ENCODE results near the gene CRTC1. TPM values are rescaled to one million over a fixed set of nuclear protein-coding genes. Genes with fewer than 3 reads are reported as not detected.

Gene CRTC1, protein sequence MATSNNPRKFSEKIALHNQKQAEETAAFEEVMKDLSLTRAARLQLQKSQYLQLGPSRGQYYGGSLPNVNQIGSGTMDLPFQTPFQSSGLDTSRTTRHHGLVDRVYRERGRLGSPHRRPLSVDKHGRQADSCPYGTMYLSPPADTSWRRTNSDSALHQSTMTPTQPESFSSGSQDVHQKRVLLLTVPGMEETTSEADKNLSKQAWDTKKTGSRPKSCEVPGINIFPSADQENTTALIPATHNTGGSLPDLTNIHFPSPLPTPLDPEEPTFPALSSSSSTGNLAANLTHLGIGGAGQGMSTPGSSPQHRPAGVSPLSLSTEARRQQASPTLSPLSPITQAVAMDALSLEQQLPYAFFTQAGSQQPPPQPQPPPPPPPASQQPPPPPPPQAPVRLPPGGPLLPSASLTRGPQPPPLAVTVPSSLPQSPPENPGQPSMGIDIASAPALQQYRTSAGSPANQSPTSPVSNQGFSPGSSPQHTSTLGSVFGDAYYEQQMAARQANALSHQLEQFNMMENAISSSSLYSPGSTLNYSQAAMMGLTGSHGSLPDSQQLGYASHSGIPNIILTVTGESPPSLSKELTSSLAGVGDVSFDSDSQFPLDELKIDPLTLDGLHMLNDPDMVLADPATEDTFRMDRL
- polyA plus RNA-seq: 1.7 TPM

DNA sequence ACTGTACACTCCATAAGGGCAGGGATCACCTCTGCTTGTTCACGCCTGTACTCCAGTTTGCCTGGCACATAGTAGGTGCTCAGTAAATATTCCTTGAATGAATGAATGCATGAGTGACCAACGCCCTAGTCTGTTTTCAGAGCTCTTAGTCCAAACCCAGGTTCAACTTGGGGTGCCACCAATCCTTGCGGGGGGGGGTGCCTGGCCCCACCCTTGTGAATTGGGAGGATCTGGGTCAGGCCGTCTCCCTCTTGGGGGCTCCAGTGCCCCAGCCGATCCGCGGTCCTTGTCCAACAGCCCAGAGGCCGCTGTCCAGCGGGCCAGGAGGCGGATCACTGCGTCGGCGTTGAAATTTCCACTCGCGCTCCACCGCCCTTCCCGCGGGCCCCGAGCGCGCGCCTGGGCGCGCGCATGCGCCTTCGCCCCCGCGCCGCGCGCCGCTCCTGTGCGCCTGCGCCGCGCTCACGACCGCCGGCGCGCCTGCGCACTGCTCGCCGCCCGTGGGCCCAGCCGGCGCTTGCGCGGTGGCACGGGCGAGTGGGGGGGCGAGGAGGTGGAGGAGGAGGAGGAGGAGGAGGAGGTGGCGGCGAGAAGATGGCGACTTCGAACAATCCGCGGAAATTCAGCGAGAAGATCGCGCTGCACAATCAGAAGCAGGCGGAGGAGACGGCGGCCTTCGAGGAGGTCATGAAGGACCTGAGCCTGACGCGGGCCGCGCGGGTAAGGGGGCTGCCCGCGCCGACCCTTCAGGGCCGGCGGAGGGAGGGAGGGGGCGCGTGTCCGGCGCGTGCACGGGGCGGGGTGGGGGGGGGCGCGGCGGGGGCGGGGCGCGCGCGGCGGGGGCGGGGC is at the start of gene CRTC1:
CRTC1 (plus strand) TSS at position 572 of the 849 bp plus-strand sequence; CDS start at position 595, 23 bp downstream.
- no peaks in the 10 kb centered on the region for H3K9me3 Mint-ChIP-seq
- H3K4me1 Mint-ChIP-seq: peaks cover 0 to 14% (median 13%) of the 10 kb centered on the region in 3 donors
- H3K27me3 Mint-ChIP-seq: no peaks in the 10 kb centered on the region
- peak within 1 kb of the TSS; percentile 76 to 95 (median 89) for H3K27ac Mint-ChIP-seq
- peak within 1 kb of the TSS; percentile 26 to 96 (median 90) for H3K4me3 Mint-ChIP-seq
- peaks cover 2% of the 10 kb centered on the region for H3K36me3 Mint-ChIP-seq

DNA sequence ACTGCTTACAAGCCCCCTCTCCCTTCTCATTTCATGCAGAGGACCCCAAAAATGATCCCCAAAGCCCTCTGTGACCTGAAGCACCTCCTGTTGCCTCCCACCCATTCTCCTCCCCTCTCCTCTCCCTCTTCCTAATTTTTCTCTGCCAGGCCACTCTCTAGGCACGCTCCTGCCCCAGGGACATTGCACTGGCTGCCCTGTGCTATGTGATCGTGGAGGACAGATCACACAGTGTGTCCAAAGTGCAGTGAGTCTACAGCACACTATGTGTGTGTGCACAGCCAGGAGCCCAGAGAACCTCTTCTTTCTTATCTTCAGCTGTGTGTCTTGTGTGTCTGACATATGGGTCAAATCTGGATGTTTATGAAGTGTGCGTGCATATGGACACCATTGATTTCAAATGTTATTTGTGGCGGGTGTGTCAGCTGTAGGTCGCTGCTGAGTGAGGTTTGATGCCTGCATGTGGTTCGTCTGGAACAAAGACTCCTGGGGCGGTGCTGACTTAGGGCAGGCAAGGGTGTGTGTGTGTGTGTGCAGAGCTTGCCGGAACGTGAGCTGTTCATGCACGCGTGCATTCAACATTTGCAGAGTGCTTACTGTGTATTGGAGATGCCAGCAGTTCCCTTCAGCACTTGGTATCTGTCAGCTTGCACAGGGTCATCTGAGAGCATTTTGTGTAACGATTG is 48.7 kb upstream of the CRTC1 start:
- peak overlapping the region in 3 of 4 donors; percentile 29 to 67 (median 44) for H3K4me3 Mint-ChIP-seq
- H3K36me3 Mint-ChIP-seq: no peaks in the 10 kb centered on the region
- peaks cover 0 to 17% (median 10%) of the 10 kb centered on the region in 3 donors for H3K4me1 Mint-ChIP-seq
- H3K27me3 Mint-ChIP-seq: peaks cover under 1% of the 10 kb centered on the region
- H3K9me3 Mint-ChIP-seq: no peaks in the 10 kb centered on the region
- H3K27ac Mint-ChIP-seq: no peak overlapping the region

DNA sequence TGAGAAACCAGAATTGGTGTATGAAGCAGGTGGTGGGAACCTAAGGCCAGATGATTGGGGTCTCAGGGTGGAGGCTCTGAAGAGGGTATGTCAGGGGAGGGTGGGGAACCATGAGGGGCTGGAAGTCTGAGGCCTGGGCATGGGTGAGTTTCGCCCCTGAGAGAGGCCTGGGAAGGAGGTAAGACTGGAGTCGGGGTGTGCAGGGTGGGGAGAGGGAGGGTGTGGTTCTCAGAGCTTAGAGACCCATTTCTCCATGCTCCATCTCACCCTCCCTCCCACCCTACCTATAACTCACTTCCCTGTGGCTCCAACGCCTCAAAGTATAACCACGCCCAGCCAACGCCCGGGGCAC is 47.7 kb upstream of the CRTC1 start:
- Mint-ChIP-seq H3K27ac (peak overlapping the region in 1 of 3 donors; percentile 54), H3K4me3 (peak overlapping the region; percentile 72 to 97 (median 88)), H3K27me3 (no peaks in the 10 kb centered on the region), H3K4me1 (peaks cover 0 to 17% (median 10%) of the 10 kb centered on the region in 3 donors), H3K9me3 (no peaks in the 10 kb centered on the region), H3K36me3 (no peaks in the 10 kb centered on the region)

DNA sequence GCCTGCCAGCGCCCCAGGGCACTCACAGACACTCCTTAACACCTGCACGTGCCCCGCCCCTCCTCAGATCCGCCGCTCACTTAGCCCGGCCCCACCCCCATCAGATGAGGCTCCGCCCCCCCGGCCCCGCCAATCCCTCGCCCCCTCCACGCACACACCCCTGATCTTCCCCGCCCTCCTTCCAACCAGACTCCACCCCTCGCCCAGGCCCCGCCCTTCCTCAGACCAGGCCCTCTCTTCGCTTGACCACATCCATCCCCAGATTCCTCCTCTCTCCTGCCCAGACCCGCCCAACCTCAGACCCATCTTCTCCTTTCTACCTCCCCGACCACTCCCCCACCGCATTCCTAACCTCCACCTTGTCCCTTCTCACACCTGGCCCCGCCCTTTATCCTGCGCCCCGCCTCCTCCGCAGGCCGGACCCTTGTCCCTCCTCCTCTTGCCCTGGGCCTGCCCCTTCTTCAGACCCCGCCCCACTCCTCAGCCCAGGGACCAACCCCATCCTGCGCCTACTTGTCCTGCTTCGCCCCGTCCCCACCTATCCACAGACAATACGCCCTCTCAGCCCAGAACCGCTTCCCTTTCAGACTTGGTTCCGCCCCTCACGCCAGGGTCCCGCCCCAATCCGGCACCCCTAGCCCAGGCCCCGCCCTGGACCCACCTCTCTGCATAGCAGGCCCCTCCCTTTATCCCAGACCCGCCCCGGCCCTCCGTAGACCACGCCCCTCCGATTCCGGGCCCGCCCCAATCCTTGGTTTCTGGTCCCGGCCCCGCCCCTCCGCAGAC is 47.1 kb upstream of the CRTC1 start:
- H3K9me3 Mint-ChIP-seq: no peaks in the 10 kb centered on the region
- H3K27ac Mint-ChIP-seq: peak overlapping the region in 2 of 3 donors; percentile 51 to 54
- H3K27me3 Mint-ChIP-seq: no peaks in the 10 kb centered on the region
- peak overlapping the region; percentile 72 to 97 (median 88) for H3K4me3 Mint-ChIP-seq
- peaks cover 0 to 17% (median 10%) of the 10 kb centered on the region in 3 donors for H3K4me1 Mint-ChIP-seq
- no peaks in the 10 kb centered on the region for H3K36me3 Mint-ChIP-seq

DNA sequence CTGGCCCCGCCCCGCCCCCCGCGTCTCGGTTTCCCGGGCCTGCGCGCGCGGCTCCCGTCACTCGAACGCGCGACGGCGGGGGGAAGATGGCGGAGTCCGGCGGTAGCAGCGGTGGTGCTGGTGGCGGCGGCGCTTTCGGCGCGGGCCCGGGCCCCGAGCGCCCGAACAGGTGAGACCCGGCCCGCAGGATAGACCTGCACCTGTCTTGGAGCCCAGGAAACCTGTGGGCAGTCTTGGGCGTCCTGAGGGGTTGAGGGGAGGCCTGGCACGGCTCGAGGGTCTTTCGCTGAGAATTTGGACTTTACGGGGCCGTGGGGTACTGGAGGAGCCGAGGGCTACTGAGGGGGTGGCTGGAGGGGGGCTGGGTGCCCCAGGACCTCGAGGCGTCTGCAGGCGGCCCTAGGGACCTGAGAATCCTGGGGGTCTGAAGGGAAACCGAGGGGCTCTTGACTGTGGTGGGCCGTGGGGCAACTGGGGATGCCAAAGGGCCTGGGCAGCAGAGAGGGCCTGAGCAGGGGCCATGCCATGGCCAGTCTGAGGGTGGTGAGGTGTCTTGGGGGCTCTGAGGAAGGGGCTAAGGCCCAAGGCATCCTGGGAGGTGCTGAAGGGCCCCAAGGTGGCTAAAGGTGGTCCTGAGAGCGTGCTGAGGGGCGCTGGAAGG is 46.4 kb upstream of the CRTC1 start, which contains the start of gene KLHL26:
KLHL26 (plus strand) TSS at position 60 of the 661 bp plus-strand sequence; CDS start at position 87, 27 bp downstream.
- Mint-ChIP-seq H3K27me3 (no peaks in the 10 kb centered on the region), H3K27ac (peak within 1 kb of the TSS in 2 of 3 donors; percentile 54 to 73), H3K4me1 (peaks cover 0 to 17% (median 10%) of the 10 kb centered on the region in 3 donors), H3K36me3 (no peaks in the 10 kb centered on the region), H3K4me3 (peak within 1 kb of the TSS; percentile 72 to 97 (median 88)), H3K9me3 (no peaks in the 10 kb centered on the region)

DNA sequence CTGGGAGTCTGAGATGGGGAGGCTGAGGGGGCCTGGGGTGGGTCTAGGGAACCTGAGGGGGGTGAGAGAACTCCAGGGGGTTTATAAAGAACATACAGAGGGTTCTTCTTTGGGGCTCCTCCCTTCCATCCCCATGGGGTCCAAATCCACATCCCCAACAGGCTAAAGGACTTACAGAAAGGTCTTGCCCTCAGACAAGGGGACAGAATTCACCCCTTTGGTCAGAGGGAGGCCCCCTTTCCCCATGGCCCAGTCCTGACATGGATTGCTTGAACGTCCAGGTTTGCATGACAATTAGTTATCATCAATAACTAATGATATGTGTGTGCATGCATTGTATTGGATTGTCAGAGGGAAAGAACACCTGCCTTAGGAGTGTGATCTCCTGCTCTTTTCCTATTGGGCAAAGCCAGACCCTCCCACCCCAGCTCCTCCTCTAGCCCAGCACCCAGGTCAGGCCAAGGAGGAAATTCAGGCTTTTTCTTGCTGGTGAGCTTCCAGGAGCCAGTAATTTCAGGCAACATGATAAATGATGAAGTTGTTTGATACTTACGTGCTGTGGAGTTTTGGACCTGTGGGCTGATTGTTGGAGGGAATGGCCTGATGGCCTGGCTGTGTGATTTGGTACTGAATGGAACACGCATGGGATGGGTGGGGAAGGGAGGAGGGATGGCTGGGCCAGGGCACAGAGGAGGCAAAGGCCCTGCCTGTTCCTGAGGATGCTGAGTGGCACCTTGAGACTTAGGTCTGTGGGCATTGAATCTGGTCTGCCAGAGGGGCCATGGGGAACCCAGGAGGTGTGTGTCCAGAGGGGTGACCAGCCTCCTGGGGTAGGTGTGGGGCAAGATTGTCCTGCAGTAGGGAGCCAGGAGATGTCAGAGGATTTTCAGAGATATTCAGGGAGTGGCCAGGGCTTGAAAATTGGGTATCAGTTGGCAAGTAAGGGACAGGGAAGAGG is 45.5 kb upstream of the CRTC1 start:
- Mint-ChIP-seq H3K27me3 (no peaks in the 10 kb centered on the region), H3K4me3 (peak overlapping the region; percentile 72 to 97 (median 88)), H3K4me1 (peaks cover 0 to 17% (median 10%) of the 10 kb centered on the region in 3 donors), H3K36me3 (no peaks in the 10 kb centered on the region), H3K9me3 (no peaks in the 10 kb centered on the region), H3K27ac (peak overlapping the region in 2 of 3 donors; percentile 64 to 73)

DNA sequence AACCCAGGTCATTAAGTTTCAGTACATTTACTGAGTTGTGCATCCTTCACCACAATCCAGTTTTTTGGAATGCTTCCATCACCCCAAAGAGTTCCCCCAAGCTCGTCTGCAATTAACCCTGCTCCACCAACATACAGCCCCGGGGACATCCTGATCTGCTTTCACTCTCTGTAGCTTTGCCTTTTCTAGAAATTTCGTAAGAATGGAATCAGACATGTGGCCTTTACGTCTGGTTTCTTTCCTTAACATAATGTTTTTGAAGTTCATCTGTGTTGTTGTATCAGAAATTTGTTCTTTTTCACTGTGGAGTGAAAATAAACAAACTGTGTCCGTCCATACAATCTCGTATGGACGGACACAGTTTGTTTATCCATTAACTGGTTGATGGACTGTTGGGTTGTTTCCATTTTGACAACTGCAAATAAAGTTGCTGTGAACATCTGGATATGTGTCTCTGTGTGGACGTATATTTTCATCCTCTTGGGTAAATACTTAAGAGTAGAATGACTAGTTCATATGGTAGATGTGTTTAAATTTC is 43.7 kb upstream of the CRTC1 start:
- H3K9me3 Mint-ChIP-seq: no peaks in the 10 kb centered on the region
- no peaks in the 10 kb centered on the region for H3K36me3 Mint-ChIP-seq
- H3K27ac Mint-ChIP-seq: no peak overlapping the region
- H3K4me3 Mint-ChIP-seq: peak overlapping the region in 3 of 4 donors; percentile 52 to 81 (median 72)
- H3K4me1 Mint-ChIP-seq: peaks cover 0 to 20% (median 10%) of the 10 kb centered on the region in 3 donors
- no peaks in the 10 kb centered on the region for H3K27me3 Mint-ChIP-seq

DNA sequence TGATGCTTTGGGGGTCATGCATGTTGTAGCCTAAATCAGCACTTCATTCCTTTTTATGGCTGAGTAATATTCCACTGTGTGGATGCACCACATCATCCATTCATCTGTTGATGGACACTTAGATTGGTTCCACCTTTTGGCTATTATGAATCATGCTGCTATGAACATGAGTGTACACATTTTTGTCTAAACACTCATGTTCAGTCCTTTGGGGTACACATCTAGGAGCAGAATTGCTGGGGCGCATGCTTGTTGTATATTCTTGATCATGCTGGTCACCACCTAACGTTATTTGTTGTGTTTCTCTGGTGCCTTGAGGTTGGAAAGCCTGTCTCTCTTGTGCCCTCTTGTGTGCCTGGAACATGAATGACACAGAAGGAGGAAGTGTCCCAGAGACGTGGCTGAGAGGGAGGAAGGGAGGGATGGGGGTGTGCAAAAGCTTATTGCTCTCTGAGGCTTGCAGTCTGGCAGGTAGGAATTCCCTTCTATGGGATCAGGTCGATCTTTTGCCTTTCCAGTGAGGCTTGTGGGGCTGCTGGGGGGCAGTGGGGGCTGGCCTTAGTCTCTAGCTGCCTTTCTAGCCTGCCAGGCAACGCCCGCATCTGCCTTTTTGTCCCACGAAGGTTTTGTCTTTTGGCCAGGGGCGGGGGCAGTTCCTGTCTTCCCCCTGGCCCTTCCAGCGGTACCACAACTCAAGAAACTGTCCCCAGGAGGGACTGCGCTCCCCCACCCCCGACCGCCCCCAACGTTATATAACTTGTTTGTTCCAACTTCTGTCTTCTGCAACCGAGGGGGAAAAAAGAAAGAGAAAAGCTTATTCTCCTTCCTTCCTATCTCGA is 39.1 kb upstream of the CRTC1 start:
- H3K36me3 Mint-ChIP-seq: peaks cover 2% of the 10 kb centered on the region
- H3K9me3 Mint-ChIP-seq: no peaks in the 10 kb centered on the region
- H3K4me1 Mint-ChIP-seq: peaks cover 5 to 16% (median 9%) of the 10 kb centered on the region in 3 donors
- H3K27ac Mint-ChIP-seq: peak overlapping the region in 1 of 3 donors; percentile 14
- H3K27me3 Mint-ChIP-seq: no peaks in the 10 kb centered on the region
- H3K4me3 Mint-ChIP-seq: peak overlapping the region in 1 of 4 donors; percentile 13

DNA sequence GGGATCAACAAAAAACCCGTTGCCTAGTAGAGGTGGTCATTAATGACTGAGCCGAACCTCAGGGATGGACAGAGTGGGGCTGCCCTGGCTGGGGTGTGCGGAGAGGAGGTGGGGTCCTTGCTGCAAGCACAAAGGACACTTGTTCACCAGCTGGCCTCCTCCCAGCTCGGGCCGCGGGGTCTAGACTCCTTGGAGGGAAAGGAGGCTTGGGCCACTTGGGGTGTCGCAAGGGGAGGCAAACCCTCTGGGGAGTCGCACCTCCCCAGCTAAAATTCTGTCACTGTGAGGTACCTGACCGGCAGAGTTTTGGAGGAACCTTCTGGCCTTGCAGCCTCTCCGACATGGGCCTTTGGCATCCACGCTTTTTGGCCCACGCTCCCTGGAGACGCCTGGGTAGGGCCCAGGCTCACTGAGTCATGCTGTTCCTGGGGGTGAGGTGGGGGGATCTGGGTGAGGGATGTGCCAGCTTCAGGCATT is 38.4 kb upstream of the CRTC1 start:
- Mint-ChIP-seq H3K4me3 (no peak overlapping the region), H3K36me3 (peaks cover 2% of the 10 kb centered on the region), H3K27me3 (no peaks in the 10 kb centered on the region), H3K4me1 (peaks cover 11 to 17% (median 12%) of the 10 kb centered on the region in 3 donors), H3K27ac (peak overlapping the region in 1 of 3 donors; percentile 47), H3K9me3 (no peaks in the 10 kb centered on the region)

DNA sequence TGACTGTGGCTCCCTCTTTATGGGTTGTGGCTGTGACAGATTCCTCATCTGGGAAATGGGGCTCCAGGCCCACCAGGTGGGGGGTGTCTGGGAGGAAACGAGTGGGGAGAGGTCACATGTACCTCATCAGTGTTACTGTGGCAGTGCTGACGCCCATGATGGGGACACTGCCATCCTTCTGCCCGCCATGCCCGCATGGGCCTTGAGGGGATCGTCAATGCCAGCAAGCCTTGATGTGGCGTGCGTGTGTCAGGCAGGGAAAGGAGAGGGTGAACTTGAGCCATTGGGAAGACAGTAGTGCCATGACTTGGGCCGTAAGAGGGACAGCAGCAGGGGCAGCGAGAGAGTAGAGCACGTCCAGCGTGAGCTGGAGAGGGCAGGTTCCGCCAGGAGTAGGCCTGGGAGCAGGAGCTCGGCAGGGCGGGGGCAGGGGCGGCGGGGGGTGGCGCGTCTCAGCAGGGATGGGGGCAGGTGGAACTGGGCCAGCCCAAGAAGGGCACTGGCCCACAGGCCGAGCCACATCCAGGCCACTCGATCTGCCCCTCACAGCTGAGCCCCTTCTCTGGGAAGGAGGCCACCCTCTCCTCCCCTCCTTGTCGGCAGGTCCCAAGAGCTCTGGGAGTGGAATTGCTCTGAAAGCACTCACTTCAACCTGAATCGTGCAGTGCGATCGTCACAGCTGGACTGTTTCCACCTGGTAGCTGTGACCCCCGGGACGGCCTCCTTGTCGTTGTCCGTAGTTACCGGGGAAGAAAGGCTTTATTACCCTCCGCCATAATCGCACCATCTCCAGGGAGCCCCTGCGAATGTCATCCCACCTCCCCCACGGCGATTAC is 36.7 kb upstream of the CRTC1 start:
- Mint-ChIP-seq H3K36me3 (peaks cover 2% of the 10 kb centered on the region), H3K4me3 (no peak overlapping the region), H3K9me3 (no peaks in the 10 kb centered on the region)

DNA sequence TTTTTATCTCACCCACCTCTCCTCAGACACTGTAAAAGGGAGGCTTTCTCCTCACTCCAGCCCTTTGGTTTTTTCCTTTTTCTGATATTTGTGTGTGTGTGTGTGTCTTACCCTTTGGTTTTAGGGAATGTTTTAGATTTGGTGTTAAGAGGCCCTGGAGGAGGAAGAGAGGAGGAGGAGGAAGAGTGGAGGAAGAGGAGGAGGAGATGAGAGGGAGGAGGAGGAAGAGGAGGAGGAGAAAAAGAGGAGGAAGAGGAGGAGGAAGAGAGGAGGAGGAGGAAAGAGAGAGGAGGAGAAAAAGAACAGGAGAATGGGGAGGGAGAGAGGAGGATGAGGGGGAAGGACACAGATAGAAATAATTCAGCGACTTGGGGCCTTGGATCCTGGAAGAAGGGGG is 36.1 kb upstream of the CRTC1 start:
- Mint-ChIP-seq H3K4me1 (peaks cover 11 to 18% (median 13%) of the 10 kb centered on the region in 3 donors), H3K36me3 (peaks cover 2% of the 10 kb centered on the region), H3K27ac (no peak overlapping the region), H3K4me3 (no peak overlapping the region), H3K27me3 (no peaks in the 10 kb centered on the region), H3K9me3 (no peaks in the 10 kb centered on the region)

More for the DNA sequence above, 36.7 kb upstream of the CRTC1 start:
- peaks cover 11 to 18% (median 13%) of the 10 kb centered on the region in 3 donors for H3K4me1 Mint-ChIP-seq
- no peaks in the 10 kb centered on the region for H3K27me3 Mint-ChIP-seq
- no peak overlapping the region for H3K27ac Mint-ChIP-seq
